ENCODE data around the gene TNFRSF19. TPM values are rescaled to one million over a fixed set of nuclear protein-coding genes. Genes with fewer than 3 reads are reported as not detected.

Gene TNFRSF19
- total RNA-seq, 1 donor from 2014 or later, result 25.9 TPM

DNA sequence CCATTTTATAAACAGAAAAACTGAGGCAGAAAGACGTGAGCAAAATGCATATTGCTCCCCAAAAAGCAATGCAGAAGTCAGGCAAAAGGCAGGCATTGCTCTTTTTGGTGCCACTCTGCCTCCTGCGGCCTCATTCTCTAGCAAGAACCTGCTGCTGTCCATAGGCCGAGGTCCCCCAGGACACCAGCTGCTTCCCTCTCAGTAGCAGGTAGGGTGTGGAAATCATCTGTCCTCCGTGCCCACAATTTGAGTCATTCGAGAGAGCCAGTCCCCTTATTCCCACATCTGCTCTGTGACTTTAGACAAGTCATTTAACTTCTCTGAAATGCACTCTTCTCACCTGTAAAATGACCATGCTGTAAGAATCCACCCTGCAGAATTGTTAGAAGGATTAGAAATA, 50.0 kb downstream of the TNFRSF19 start:
- DNase-seq (ENCODE audit: low spot score) (no peak), ATAC-seq (no peak)
- intact Hi-C loops (cut with DNase I), result no loop called here

DNA sequence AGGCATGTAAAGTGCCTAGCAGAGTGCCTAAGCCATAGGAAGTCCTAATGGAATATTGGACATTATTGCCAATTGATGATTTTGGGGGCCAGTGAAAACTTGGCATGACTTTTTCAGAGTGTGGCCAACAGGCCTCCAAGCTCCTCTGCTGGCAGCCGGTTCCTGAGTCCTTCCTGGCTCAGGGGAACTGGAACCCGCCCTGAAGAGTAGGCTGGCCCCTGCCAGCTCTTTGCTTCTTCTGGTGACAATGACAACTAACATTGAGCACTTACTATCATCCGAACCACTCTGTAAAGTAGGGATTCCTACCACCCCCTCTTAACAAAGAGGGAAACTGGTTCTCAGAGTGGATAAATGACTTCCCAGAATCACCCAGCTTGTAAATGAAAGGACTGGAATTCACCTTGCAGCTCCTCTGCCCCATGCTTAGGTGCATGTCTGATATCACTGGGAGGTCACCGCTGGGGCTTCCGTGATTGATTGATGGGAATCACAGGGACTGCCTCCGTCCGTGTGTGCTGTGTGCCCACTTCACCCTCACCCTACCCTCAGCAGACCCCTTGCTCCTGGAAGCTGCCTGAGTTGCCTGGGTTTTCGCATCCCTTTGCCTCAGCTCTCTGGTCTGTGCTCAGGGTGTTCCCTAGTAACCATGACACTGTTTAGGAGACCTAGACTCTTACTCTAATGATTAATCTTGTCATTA, 50.6 kb downstream of the TNFRSF19 start:
- DNase-seq (ENCODE audit: low spot score) (no peak), ATAC-seq (peak; percentile 25)
- intact Hi-C loops (cut with DNase I), result no loop called here

DNA sequence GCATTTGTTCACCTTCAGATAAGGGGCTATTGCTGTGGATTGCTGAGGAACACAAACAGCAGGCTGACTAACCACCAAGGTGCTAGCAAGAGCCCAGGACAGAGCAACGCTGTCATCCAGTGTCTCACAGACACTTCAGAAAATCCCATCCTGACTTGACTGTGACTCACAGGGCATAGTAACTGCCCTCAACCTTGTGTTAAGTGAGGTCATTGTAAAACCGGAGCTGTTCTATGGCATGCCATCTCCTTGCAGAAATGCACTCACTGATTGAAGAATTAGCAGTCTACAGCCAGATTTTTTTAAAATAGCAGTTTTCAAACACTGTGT, 51.1 kb downstream of the TNFRSF19 start:
- DNase-seq (ENCODE audit: low spot score) (no peak), ATAC-seq (peak; percentile 38)
- intact Hi-C loops (cut with DNase I), result no loop called here

DNA sequence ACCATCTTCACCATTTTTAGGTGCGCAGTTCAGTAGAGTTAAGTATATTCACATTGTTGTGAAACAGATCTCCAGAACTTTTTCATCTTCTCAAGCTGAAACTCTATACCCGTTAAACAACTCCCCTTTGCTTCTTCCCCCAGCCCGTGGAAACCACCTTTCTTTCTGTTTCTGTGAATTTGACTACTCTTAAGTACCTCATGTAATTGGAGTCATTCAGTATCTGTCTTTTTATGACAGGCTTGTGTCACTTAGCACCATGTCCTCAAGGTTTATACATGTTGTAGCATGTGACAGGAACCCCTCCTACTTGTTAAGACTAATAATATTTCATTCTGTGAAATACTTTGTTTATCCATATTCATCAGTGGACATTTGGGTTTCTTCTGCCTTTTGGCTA, 52.8 kb downstream of the TNFRSF19 start:
- ATAC-seq (no peak), DNase-seq (ENCODE audit: low spot score) (no peak)
- intact Hi-C loops (cut with DNase I), result no loop called here

DNA sequence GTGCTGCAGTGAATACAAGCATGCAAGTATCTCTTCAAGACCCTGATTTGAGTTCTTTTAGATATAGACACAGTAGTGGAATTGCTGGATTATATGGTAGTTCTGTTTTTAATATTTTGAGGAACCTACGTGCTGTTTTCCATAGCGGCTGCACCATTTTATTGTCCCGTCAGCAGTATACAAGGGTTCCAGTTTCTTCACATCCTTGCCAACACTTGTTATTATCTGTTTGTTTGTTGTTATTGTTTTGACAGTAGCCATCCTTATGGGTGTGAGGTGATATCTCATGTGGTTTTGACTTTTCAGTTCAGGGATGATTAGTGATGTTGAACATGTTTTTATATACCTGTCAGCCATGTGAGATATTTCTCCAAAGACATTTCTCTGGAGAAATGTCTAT, 53.2 kb downstream of the TNFRSF19 start:
- ATAC-seq (no peak), DNase-seq (ENCODE audit: low spot score) (no peak)
- intact Hi-C loops (cut with DNase I), result no loop called here

DNA sequence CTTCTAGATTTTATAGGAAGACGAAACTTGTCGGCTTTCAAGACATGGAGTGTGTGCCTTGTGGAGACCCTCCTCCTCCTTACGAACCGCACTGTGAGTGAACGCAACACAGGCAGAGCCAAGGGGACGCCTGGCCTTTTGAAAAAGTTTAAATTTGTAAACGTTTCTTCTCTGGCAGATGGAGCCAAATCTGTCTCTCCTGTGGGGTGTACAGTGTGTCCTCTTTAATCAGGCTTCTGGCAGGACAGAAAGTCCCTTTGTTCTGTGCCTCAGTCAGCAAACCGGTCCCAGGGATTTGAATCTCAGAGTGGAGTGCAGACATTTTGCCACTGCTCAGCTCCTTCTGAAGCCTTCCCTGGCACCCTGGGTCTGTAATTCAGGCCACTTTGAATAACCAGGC, 56.5 kb downstream of the TNFRSF19 start:
- intact Hi-C loops (cut with DNase I), result no loop called here
- ATAC-seq (peak; percentile 84), DNase-seq (ENCODE audit: low spot score) (no peak)

DNA sequence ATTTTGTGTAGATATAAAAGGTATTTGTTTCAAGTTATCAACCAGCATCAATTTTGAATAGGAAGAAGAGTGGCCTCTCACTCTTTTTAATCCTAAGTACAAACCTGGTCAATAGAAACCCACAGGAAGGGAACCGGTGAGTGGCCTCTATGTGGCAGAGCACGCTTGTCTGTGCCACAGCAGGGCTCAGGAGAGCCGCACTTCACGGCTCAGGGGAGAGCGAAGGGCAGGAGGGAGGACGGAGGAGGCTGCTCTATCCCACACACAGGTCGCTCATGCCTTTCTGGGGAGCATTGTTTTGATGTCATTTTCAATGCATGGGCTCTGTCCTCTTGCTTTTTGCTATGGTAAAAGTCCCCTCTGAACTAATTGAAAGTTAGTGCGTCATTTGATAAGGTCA, 57.2 kb downstream of the TNFRSF19 start:
- intact Hi-C loops (cut with DNase I), result no loop called here
- ATAC-seq, result peak; percentile 30
- no peak for DNase-seq (ENCODE audit: low spot score)

DNA sequence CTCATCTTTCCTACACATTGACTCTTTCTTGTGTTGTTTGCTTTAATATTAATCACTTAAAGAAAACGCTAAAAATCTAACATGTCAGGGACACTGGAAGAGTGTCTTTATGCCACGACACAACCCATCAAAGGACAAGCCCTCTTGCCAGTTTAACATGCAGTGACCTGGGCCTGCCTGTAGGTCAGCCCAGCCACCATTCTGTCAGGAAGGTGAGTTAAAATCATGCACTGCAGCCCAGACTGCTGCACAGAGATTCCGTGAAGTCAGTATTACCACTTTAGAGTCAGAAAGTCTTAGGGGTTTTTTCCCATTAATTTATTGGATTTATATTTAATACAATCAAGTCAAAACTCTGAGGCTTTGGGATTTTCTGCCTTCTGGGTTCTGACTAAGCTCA, 58.0 kb downstream of the TNFRSF19 start:
- intact Hi-C loops (cut with DNase I), result no loop called here
- no peak for ATAC-seq

DNA sequence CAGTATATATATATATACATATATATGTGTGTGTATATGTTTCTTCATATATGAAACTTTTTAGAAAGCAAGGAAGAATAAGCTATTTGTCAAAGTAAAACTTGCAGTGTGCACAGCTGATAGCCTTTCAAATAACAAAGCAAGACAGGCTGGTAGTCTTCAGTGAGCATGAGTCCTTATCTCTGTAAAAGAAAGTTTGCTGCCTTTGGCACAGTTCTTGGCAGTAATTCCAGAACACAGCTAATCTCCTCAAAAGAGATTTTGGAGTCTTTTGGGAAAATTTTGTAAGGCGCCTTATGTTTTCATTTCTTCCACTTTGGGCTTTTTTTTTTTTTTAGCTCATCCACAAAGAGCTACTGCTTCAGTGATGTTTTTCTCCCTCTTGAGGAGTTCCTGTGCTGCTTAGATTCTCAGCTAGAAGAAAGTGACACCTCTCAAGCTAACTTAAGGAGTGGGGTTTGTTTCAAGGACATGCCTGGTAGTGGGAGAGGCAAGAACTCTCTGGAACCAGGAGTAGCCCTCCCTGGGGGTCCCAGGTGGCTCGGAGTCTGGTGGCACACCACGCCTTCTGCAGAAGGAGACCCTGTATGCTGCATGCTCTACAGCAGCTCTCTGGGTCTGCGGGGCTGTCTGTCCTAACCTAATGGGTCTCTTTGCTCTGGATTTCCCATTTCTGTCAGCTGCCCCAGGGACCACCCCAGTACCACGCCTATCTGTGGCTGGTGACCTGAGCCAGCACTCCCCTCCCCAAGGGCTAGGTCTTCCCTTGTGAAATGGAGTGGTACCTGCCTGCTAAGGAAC, 58.8 kb downstream of the TNFRSF19 start:
- peak; percentile 73 for ATAC-seq
- intact Hi-C loops (cut with DNase I), result no loop called here
- DNase-seq (ENCODE audit: low spot score), result no peak

More for the DNA sequence above, 58.0 kb downstream of the TNFRSF19 start:
- no peak for DNase-seq (ENCODE audit: low spot score)

DNA sequence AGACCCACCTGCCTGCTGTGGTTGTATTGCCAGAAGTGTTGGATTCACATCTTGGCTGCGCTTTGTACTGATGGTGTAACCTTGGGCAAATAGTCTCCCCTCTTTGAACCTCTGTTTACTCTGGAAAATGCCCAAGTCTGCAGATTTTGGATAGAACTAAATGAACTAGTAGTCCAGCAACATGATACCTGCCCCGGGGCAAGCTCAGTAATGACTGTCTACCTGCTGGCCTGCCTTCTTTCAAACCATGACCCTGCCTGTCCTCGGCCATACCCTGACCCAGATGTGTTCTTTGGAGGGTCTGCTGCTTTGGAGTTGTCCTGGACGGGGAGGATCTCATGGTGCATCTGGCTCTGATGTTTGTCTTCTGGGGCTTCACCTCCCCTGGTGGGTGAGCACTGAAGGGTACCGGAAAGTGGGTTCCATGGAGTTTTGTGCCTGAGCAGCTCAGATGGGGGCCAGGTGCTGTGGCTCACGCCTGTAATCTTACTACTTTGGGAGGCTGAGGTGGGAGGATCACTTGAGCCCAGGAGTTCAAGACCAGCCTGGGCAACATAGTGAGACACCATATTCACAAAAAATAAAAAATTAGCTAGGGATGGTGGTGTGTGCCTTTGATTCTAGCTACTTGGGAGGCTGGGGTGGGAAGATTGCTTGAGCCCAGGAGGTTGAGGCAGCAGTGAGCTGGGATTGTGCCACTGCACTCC, 59.5 kb downstream of the TNFRSF19 start:
- DNase-seq (ENCODE audit: low spot score), result no peak
- ATAC-seq, result peak; percentile 25
- intact Hi-C loops (cut with DNase I), result no loop called here

DNA sequence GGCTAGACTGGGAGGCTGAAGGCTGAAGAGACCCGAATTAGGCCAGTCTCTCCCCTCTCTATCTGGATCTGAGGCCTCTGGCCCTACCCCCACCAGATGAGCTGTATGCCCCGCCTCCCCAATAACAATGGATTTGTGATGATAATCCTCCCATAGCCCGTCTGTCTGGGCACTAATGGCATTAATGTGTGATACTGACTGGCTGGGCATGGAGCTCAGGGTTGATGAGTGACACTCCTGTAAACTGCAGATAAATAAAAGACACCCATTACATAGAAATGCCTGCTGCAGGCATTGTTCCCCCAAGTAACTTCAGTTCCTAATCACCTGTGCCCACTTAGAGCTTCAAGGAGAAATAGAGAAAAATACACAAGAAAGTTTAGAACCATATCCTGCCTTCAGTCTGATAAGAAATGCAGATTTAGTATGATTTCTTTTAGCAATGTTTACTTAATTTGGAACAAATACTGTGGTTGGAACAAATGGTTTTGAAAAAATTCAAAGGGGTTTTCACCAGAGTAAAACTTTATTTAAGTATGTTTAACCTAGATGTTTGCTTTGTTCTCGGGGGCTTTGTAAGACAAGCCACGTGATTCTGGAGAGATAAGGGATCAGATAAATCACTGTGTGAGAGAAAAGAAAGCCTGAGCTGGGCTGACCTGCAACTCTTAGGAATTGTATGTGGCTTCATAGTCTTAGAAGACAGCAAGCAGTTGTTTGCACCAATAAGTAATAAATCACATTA, 60.3 kb downstream of the TNFRSF19 start:
- intact Hi-C loops (cut with DNase I), result no loop called here
- no peak for DNase-seq (ENCODE audit: low spot score)
- no peak for ATAC-seq

DNA sequence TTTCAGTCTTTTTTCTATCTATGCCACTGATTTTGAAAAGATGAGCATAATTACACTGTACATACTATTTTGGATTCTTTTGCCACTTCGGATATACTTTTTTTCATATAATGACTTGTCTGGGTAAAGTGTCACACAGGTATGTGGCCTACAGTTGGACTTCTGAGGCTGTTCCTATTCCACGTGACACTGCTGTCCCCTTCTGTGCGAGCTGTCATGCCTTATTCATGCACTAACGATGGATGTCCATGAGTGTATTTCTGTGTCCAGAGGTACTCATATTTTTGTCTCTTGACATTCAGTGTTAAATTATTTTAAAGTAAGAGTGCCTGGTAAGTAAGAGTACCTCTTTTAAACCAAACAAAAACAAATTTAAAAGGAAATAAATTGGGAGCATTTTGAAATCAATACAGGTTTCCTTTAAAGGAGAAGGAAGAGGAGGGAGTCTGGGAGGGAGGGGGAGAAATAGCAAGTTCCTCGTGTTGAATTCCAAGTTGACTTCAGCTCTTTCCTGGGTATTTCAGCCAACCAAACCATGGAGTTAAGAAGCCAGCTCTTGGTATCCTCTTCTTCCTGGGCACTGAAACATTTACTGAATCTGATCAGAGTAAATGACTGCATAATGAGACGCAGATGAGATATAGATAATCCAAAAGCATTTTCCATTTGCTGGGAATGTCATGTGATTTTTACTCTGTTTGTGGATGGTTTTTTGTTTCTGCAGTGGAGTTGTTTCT, 61.3 kb downstream of the TNFRSF19 start:
- DNase-seq (ENCODE audit: low spot score) (no peak), ATAC-seq (no peak)
- intact Hi-C loops (cut with DNase I), result no loop called here

DNA sequence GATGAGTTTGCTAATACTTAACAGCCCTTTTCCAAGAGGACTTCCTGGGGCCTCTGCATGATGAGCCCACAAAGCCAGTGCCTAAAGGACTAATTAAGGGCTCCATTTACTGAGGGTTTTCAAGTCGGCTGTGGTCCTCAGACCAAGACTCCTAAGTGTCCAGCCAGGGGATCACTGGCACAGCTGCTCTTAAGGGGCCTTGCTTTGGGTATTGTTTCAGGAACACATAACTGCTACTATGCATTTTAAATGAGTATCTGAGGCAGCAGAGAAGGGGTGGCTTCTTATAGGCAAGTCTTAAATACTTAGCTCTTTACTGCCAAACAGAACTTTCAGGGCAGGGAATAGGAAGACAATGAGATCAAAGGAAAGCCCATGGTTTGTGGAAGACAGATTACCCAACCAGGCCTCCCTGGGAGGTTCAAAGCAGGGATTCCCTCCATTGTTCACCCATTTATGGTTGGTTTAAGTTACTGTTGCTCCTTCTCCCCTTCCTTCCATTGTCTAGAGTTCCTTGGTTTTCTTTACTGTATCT, 61.9 kb downstream of the TNFRSF19 start:
- ATAC-seq, result no peak
- intact Hi-C loops (cut with DNase I), result no loop called here
- no peak for DNase-seq (ENCODE audit: low spot score)

DNA sequence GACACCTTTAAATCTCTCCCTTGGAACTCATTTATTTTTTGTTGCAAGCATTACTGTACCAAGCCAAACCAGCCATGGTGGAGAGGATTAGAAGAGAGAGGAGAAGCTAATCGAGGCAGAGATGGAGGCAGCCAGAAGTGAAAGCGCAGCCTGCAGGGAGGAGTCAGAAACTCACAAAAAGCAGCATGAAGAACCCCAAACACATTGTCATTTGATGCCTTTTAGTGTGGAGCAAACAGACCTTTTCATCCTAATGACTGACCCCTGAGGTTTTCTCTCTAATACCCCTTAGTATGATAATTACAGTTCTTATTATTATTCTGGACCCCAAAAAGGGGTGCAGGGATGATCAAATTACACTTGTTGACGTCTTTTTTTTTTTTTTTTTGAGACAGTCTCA, 62.5 kb downstream of the TNFRSF19 start:
- intact Hi-C loops (cut with DNase I), result no loop called here
- no peak for DNase-seq (ENCODE audit: low spot score)
- no peak for ATAC-seq

DNA sequence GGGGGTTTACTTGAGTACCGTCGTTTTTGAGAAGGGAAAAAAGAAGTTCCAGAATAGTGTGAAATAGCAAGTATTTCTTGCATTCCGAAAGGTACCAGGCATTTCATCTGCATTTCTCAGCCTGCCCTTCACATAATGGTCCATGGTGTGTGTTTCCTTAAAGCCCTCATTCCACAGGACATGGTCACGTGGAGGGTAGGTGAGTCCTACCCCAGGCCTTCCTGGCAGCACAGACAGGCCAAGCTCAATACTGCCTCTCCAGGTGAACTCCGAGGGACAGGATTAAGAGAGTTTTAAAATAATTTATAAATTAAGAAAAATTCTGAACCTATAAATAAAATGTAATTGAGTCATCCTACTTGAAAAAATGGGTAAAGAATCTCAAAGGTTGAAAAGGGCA, 64.7 kb downstream of the TNFRSF19 start:
- DNase-seq (ENCODE audit: low spot score), result no peak
- intact Hi-C loops (cut with DNase I), result no loop called here
- ATAC-seq, result no peak

DNA sequence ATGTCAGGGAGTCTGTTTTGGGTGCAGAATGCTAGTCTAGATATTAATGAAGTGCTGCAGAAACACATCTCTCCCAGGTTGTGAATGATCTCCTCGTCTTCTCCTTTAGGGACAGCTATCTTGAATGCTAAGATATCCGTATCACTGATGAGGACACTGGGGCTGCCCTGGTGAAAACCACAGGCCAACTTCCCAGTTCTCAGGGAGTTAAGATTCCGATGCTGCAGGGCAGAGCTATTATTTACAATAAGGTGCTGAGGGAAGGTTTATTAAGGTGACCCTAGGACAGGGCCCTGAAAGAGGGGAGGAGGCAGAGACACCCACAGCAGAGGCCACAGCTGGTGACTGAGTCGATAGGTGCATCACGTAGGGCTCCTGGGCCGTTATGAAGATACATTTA, 66.1 kb downstream of the TNFRSF19 start:
- no peak for DNase-seq (ENCODE audit: low spot score)
- ATAC-seq, result no peak
- intact Hi-C loops (cut with DNase I), result no loop called here

DNA sequence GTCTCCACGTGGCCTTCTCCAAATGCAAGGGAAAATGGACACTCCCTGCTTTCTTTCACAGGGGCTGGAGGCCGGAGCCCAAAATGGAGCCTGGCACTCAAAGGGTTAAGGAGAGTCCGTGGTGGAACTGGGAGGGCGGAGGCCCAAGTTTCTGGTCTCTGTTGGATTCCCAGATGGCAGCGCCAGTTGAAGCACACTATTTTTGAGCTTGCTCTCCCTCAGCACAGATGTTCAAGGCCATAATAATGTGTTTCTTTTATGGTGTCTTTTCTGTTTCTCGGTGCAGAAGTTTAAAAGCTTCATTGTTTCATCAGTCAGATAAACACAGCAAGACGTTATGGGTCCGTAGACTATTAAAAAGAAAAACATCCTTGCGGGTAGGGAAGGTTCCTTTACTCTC, 67.6 kb downstream of the TNFRSF19 start:
- ATAC-seq, result peak; percentile 84
- intact Hi-C loops (cut with DNase I), result no loop called here
- DNase-seq (ENCODE audit: low spot score), result peak; percentile 75

DNA sequence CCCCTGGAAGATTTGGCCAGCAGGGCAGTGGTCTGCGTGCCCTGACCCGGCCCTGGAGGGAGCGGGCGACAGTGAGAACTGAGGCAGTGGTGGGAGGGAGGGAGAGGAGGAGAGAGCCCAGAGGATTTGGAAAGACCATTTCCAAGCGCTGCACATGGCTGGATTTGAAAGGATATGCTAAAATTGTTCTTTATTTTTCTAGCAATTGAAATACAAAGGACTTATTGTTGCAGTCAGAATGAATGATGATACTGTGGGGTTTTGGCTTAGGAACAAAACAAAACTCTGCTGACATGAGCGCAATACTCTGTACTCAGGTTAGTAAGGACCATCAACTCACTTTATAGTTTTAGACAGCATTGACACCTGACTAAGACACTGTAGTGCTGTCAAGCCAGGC, 69.5 kb downstream of the TNFRSF19 start:
- intact Hi-C loops (cut with DNase I), result no loop called here
- ATAC-seq (peak; percentile 81), DNase-seq (ENCODE audit: low spot score) (no peak)

DNA sequence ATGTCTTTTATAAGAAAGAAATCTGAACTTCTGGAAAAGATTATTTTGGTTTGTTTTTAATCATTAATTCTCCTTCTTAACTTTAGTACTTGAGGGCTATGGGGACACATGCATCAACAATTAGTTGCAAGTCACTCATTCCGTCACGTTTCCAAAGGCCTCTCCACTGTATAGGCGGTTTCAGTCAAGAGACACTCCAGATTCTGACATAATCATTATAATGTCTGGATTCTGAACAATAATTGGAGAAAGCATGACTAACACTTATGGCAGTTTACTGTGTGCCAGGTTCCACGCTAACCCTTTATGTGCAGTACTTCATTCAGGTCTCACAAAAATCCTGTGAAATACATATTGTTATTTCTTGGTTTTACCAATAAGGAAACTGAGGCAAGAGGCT, 71.9 kb downstream of the TNFRSF19 start:
- ATAC-seq, result no peak
- DNase-seq (ENCODE audit: low spot score), result no peak
- intact Hi-C loops (cut with DNase I), result no loop called here
